CD4-positive, alpha-beta T cell treated with Interleukin-4 for 1 hour (primary cell): ENCODE data around the gene XPC.

Source experiments
- DNase-seq, 2 donors: peaks; one replicate each; pipeline ENCODE4 v3.0.0-alpha.2; 2020 to 2022

XPC gene

GRCh38 chr3:14169871-14170270 is 8.5 kb downstream of the XPC start:
- DNase-seq, result no peak

- no peak for DNase-seq
Measured at GRCh38 chr3:14169435-14169834, 9.0 kb downstream of the XPC start.

GRCh38 chr3:14166877-14167603 is 11.4 kb downstream of the XPC start:
- no peak for DNase-seq

GRCh38 chr3:14162178-14162577 is 16.2 kb downstream of the XPC start:
- DNase-seq, result no peak

DNA sequence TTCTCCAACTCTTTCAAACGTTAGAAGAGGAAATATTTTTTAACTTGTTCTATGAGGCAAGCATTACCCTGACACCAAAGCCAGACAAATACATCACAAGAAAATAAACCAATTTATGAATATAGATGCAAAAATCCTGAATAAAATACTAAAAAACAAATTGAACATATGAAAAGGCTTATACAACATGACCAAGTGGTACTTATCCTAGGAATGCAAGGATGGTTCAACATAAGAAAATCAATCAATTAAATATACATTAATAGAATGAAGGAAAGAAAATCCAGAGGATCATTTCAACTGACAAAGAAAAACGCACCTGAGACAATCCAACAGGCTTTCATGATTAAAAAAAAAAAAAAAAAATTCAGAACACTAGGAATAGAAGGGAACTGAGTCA is 17.1 kb downstream of the XPC start:
- DNase-seq, result no peak

DNA sequence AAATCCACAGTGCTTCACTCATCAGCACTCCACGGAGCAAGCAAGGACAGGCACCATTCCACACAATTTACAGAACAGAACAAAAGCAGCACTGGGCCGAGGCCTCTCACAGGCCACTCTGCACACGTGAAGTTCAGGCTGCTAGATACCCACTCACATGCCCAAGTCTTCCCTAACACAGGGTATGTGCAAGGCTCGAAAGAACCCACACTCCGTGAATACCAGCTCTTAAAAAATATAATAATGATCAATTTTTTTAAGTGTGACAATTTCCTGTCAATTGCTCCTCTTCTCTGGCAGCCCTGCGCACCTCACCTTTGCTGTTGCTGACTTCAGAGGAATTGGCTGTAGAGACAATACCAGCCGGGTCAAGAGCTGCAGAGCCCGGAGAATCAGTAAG is 19.0 kb downstream of the XPC start:
- DNase-seq, result no peak

DNA sequence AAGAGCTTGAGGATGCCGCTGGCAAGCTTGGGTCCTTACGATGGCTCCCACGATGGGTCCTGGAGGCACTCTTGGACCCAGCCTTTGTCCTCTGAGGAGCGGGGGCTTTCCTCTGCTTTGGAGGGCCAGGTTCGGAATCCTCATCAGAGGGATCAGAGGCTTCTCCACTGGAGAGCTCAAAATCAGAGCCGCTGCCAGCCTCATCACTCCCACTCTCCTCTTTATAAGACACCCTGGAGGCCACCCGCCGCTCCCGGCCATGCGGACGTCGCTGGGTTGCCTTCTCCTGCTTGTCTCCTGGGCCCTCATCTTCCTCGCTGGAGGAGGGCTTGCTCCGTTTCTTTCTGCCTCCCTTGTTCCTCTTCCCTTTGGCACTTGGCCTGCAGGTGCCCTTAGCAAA is 20.0 kb downstream of the XPC start:
- DNase-seq, result no peak

GRCh38 chr3:14157951-14158350 is 20.4 kb downstream of the XPC start:
- no peak for DNase-seq

DNA sequence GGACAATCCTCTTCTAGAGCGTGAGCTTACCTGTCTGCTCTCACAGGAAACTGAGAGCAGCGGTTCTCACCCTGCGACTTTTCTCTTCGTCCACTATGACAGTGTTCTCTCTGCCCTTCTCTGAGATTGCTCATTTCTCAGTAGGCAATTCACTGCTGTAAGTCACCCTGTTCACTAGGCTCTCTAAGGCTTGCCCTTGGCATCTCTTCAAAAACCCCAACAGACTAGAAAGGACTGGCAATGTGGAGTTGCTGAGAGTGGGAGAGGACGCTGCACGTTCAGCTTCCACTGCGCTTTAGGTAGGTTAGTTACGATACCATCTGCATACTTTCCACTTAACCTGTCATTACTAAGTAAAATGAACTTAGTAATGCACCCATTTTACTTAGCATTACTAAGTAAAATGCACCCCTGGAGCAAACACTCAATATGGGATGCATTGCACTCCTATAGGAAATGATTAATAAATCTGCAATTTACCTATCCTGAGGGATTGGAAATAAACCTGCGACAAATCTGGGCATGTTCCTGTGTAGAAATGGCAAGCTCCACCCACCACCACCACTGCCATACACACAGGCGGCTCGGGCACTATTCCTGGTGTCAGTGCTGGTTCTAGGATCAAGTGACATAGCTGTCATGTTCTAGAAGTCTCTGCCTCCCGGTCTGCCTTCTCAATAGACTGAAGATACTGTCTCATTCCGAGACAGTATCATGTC is 21.4 kb downstream of the XPC start:
- no peak for DNase-seq

DNA sequence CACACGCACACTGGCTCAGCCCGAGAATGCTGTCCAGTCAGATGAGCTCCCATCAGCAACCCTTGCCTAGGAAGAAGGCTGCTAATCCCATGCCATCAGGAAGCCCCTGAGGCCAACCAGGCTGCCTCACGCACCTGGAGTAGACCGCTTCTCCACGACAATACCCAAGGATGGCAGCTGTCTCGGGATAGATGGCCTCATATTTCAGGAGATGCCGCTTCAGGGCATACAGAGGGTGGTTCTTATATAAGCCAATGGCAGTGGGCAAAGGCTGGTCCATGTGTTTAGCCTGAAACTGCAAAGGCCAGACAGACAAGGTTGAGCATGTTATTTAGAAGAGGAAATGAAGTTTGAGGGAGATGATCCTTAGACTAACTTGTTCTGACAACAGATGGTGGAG is 22.2 kb downstream of the XPC start:
- DNase-seq, result no peak

- no peak for DNase-seq
Measured at GRCh38 chr3:14154895-14155440, 23.4 kb downstream of the XPC start.

- no peak for DNase-seq
Measured at GRCh38 chr3:14154276-14154675, 24.1 kb downstream of the XPC start.

DNA sequence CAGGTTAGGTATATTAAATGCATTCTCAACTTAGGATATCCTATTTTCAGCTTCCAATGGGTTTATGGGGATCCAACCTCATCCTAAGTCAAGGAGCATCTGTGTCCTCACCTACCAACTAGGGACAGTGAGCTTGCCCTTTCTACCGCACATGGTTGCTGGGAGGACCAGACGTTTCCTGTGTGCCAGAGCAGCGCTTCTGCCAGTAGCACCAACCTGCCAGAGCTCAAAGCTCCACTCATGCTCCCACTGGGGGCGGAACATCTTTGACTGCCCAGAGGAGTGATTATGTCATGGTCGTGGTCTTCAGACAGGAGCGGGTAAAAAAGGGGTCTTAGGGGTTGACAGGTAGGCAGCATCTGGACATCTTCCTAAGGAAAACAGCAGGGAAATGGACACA is 24.7 kb downstream of the XPC start:
- no peak for DNase-seq

GRCh38 chr3:14152963-14153355 is 25.4 kb downstream of the XPC start:
- DNase-seq, result no peak

DNA sequence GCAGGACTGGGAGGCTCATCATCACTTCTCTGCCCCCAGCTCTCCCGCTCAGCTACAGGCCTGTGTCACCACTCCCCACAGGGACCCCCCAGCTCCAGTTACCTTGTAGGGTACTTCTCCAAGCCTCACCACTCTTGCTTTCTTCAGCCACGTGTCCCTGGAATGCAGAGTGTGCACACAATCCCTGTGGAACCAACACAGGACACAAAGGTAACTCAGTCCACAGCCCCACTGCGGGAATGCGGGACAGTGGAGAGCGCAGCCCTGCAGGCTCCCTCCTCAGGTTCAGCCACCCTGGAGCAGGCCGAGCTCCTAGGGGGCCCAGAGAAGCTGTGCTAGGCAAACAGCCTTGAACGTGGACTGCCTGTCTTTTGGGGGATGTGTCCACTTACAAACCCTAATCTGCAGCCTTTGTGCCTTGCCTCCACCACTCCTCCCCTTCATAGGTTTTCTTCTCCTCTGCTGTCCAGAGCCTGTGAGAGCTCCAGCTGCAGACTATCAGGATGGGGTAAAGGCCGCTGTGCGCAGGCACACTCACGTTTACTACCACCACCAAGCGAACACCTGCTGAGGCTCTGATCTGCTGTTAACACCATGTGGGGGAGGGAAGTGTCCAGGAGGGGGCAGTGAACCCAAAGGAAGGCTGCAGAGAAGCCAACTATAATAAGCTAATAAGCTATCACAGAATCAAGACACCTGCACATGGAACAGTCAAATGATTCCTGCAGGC is 26.0 kb downstream of the XPC start:
- no peak for DNase-seq

GRCh38 chr3:14151471-14152083 is 26.8 kb downstream of the XPC start:
- no peak for DNase-seq

GRCh38 chr3:14150491-14151230 is 27.7 kb downstream of the XPC start:
- DNase-seq, result no peak

- DNase-seq, result no peak
Measured at GRCh38 chr3:14150078-14150477, 28.3 kb downstream of the XPC start.

GRCh38 chr3:14148041-14148985 is 30.1 kb downstream of the XPC start:
- no peak for DNase-seq

DNA sequence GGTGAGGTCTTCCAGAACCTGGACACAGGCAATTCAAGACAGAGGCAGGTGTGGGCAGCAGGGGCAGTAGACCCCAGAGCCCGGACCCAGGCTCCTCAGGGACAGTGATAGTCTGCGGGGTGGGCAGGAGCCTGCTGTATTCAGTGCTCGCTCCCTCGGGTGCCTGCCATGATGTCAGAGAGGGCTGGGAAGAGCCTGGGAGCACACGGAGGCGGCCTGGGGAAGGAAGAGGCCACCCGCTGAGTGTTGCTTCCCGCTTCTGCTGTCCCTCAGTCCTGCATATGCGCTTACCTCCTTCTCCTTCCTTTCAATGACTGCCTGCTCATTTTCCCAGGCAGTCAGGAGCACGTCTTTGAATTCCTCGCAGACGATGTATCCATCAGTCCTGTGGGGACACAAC is 30.8 kb downstream of the XPC start:
- DNase-seq, result no peak

DNA sequence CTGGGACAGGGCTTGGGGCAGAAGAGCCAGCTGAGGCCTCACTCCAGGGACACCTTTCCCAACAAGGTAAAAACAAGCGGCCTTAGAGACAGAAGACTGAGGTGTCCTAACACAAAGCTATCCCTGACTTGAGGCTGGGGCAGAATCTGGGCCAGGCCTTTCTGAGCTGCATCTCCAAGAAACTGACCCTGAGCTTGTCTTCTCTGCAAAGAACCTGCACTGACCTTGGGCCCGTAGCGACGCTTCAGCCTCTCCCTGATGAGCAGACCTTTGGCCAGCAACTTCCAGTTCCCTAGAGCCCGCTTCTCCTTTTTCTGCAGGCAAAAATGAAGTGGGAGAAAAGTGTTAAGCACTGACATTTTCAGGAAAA is 31.4 kb downstream of the XPC start:
- DNase-seq, result no peak
